H1 (cell line): ENCODE measurements around the gene HLF. TPM values are rescaled to one million over a fixed set of nuclear protein-coding genes. Genes with fewer than 3 reads are reported as not detected.

ENCODE experiments used
- CTCF ChIA-PET: fragments of 300-600 bp; sonication (Branson Sonifier 250); formaldehyde crosslinking; loops from one replicate; lab custom pipeline; 2021; ENCODE audit not compliant: partially characterized antibody; lab: Charles Lee
- POLR2A ChIA-PET: fragments of 300-600 bp; sonication (Branson Sonifier 250); formaldehyde crosslinking; loops from one replicate; lab custom pipeline; 2021; ENCODE audit warnings: inconsistent platforms; ENCODE audit not compliant: partially characterized antibody; lab: Charles Lee
- DNase-seq, 2 experiments: peaks; one replicate each; pipeline versions ENCODE4 v3.0.0 to v3.0.0-alpha.2; 2010 to 2022; ENCODE audit warnings: low spot score in 2 of 2, low read depth in 1 of 2, mixed read lengths in 1 of 2
- FAIRE-seq: peaks from 2 replicates; lab custom pipeline; 2011; peaks lifted over from hg19 to GRCh38; lab: Jason Lieb, UNC
- H2AFZ ChIP-seq: 2 replicates; pipeline ENCODE4 v1.8.1; 2012; ENCODE audit warnings: low read length, inconsistent platforms
- H2AK5ac ChIP-seq: 2 replicates; pipeline ENCODE4 v1.6.1; 2013; ENCODE audit warnings: low read depth, low read length
- H2BK120ac ChIP-seq: replicated peaks from 2 replicates; pipeline ENCODE3; 2013; ENCODE audit warnings: low read depth, low read length, inconsistent platforms
- H2BK12ac ChIP-seq: 2 replicates; pipeline ENCODE4 v1.6.1; 2013; ENCODE audit warnings: low read depth, low read length
- H2BK15ac ChIP-seq: 2 replicates; pipeline ENCODE4 v1.6.1; 2013; ENCODE audit warnings: low read length
- H2BK20ac ChIP-seq: 2 replicates; pipeline ENCODE4 v1.6.1; 2013; ENCODE audit warnings: low read length
- H2BK5ac ChIP-seq: 2 replicates; pipeline ENCODE4 v1.6.1; 2013; ENCODE audit warnings: low read depth, low read length
- H3K14ac ChIP-seq: 2 replicates; pipeline ENCODE4 v1.6.1; 2013; ENCODE audit warnings: inconsistent platforms; ENCODE audit not compliant: insufficient read length
- H3K18ac ChIP-seq: 2 replicates; pipeline ENCODE4 v1.6.1; 2013; ENCODE audit warnings: low read length; ENCODE audit errors: extremely low read depth
- H3K23ac ChIP-seq: 2 replicates; pipeline ENCODE4 v1.6.1; 2013; ENCODE audit warnings: inconsistent platforms; ENCODE audit not compliant: insufficient read length
- H3K23me2 ChIP-seq: 2 replicates; pipeline ENCODE4 v1.6.1; 2013; ENCODE audit warnings: low read depth, low read length
- H3K27ac ChIP-seq: 2 replicates; pipeline ENCODE4 v1.6.1; 2011; ENCODE audit warnings: low read depth, low read length, inconsistent platforms
- H3K27me3 ChIP-seq, 4 experiments: replicated peaks in 1 of 4; 1 replicate in 1 of 4; 2 replicates in 3 of 4; pipeline versions ENCODE4 v1.6.1 to v1.8.1; 2011 to 2013; ENCODE audit warnings: low read length in 3 of 4, mild to moderate bottlenecking in 3 of 4, inconsistent platforms in 2 of 4, mixed read lengths in 2 of 4, moderate library complexity in 1 of 4; ENCODE audit not compliant: control insufficient read depth in 3 of 4, insufficient read depth in 3 of 4; ENCODE audit errors: extremely low read depth in 1 of 4
- H3K36me3 ChIP-seq, 4 experiments: 2 replicates each; pipeline versions ENCODE4 v1.6.1 to v1.8.1; 2011 to 2013; ENCODE audit warnings: mild to moderate bottlenecking in 4 of 4, low read length in 3 of 4, moderate library complexity in 2 of 4, control low read depth in 1 of 4, inconsistent platforms in 1 of 4; ENCODE audit not compliant: insufficient read depth in 4 of 4, control insufficient read depth in 2 of 4
- H3K4ac ChIP-seq: replicated peaks from 2 replicates; pipeline ENCODE3; 2013; ENCODE audit warnings: low read length, low read depth, mixed read lengths, inconsistent platforms; ENCODE audit not compliant: insufficient read length
- H3K4me1 ChIP-seq, 4 experiments: replicated peaks in 1 of 4; 1 replicate in 1 of 4; 2 replicates in 3 of 4; pipeline versions ENCODE4 v1.6.1 to v1.8.1; 2011 to 2013; ENCODE audit warnings: low read length in 3 of 4, inconsistent platforms in 2 of 4, mixed read lengths in 1 of 4; ENCODE audit not compliant: insufficient read depth in 4 of 4, control insufficient read depth in 3 of 4
- H3K4me2 ChIP-seq, 2 experiments: 2 replicates each; pipeline versions ENCODE4 v1.6.1 to v1.8.1; 2011 to 2013; ENCODE audit warnings: low read depth in 2 of 2, low read length in 2 of 2, control low read depth in 1 of 2, inconsistent platforms in 1 of 2, mild to moderate bottlenecking in 1 of 2; ENCODE audit not compliant: insufficient read depth in 1 of 2
- H3K4me3 ChIP-seq, 4 experiments: fragments of 200-600, 300-600 bp in 1 of 4; sonication (generic), shearing (Covaris generic), sonication (Bioruptor Twin) in 1 of 4; 2 replicates each; pipeline versions ENCODE4 v1.5.1 to v1.8.1; 2011 to 2016; ENCODE audit warnings: low read length in 4 of 4, low read depth in 3 of 4, control low read depth in 2 of 4, inconsistent platforms in 2 of 4, mild to moderate bottlenecking in 2 of 4, mixed read lengths in 1 of 4, moderate library complexity in 1 of 4; ENCODE audit not compliant: insufficient read depth in 2 of 4; ENCODE audit errors: extremely low read depth in 1 of 4
- H3K56ac ChIP-seq: replicated peaks from 2 replicates; pipeline ENCODE3; 2013; ENCODE audit warnings: low read depth, mild to moderate bottlenecking, mixed read lengths, low read length, inconsistent platforms; ENCODE audit not compliant: insufficient read length
- H3K79me1 ChIP-seq: 2 replicates; pipeline ENCODE4 v1.6.1; 2013; ENCODE audit warnings: low read depth, low read length, control low read depth
- H3K79me2 ChIP-seq, 2 experiments: 2 replicates each; pipeline versions ENCODE4 v1.6.1 to v1.8.1; 2012 to 2013; ENCODE audit warnings: low read length in 2 of 2, mild to moderate bottlenecking in 2 of 2, inconsistent platforms in 1 of 2; ENCODE audit not compliant: insufficient read depth in 2 of 2, control insufficient read depth in 1 of 2
- H3K9ac ChIP-seq, 4 experiments: replicated peaks in 1 of 4; 1 replicate in 1 of 4; 2 replicates in 3 of 4; pipeline versions ENCODE4 v1.6.1 to v1.8.1; 2011 to 2013; ENCODE audit warnings: low read depth in 3 of 4, low read length in 3 of 4, control low read depth in 2 of 4, mild to moderate bottlenecking in 2 of 4, moderate library complexity in 2 of 4, inconsistent platforms in 1 of 4; ENCODE audit errors: extremely low read depth in 1 of 4
- H3K9me3 ChIP-seq, 2 experiments: 2 replicates each; pipeline versions ENCODE4 v1.6.1 to v1.8.1; 2012 to 2013; ENCODE audit warnings: mild to moderate bottlenecking in 2 of 2, moderate library complexity in 2 of 2, control low read depth in 1 of 2, inconsistent platforms in 1 of 2, low read depth in 1 of 2, low read length in 1 of 2, mixed read lengths in 1 of 2; ENCODE audit not compliant: insufficient read depth in 2 of 2
- H4K20me1 ChIP-seq, 2 experiments: replicated peaks in 1 of 2; 2 replicates each; pipeline versions ENCODE3 to v1.8.1; 2011 to 2013; ENCODE audit warnings: inconsistent platforms in 2 of 2, low read length in 2 of 2, mild to moderate bottlenecking in 1 of 2; ENCODE audit not compliant: insufficient read depth in 2 of 2, control insufficient read depth in 1 of 2
- H4K5ac ChIP-seq: 2 replicates; pipeline ENCODE4 v1.6.1; 2013; ENCODE audit warnings: low read length, low read depth, mixed read lengths, inconsistent platforms; ENCODE audit not compliant: insufficient read length
- H4K8ac ChIP-seq: 2 replicates; pipeline ENCODE4 v1.8.0; 2013; ENCODE audit warnings: mild to moderate bottlenecking, moderate library complexity, low read length, inconsistent platforms; ENCODE audit not compliant: insufficient read depth; ENCODE audit errors: extremely low read depth
- H4K91ac ChIP-seq: replicated peaks from 2 replicates; pipeline ENCODE3; 2013; ENCODE audit warnings: low read length, mixed read lengths, inconsistent platforms; ENCODE audit not compliant: insufficient read length
- ASH2L ChIP-seq: fragments of 200-600, 300-600 bp; sonication (generic); IDR thresholded peaks from one replicate; pipeline ENCODE4 v1.7.1; 2017; ENCODE audit warnings: low read length
- BCL11A ChIP-seq, 2 experiments: IDR thresholded peaks; one replicate each; pipeline ENCODE4 v1.6.1; 2011; ENCODE audit warnings: low read depth in 2 of 2, low read length in 2 of 2, mild to moderate bottlenecking in 2 of 2
- CBX5 ChIP-seq: fragments of 300-800, 300-1000 bp; sonication (generic); IDR thresholded peaks from 2 replicates; pipeline ENCODE4 v1.7.1; 2016; ENCODE audit warnings: antibody characterized with exemption, low read length, low read depth
- EGR1 ChIP-seq: IDR thresholded peaks from 2 replicates; pipeline ENCODE4 v1.6.1; 2011; ENCODE audit warnings: low read depth, low read length, borderline replicate concordance
- EP300 ChIP-seq, 2 experiments: IDR thresholded peaks; 1 replicate in 1 of 2; 2 replicates in 1 of 2; pipeline ENCODE4 v1.6.1; 2011 to 2012; ENCODE audit warnings: low read depth in 2 of 2, low read length in 2 of 2, mild to moderate bottlenecking in 2 of 2, borderline replicate concordance in 1 of 2, inconsistent platforms in 1 of 2, moderate library complexity in 1 of 2
- GTF2F1 ChIP-seq: IDR thresholded peaks from 2 replicates; pipeline ENCODE4 v1.6.1; 2012; ENCODE audit warnings: low read depth, low read length, improper control_type of control experiment, borderline replicate concordance
- KDM1A ChIP-seq: fragments of 200-600, 300-600 bp; sonication (generic); IDR thresholded peaks from 2 replicates; pipeline ENCODE4 v1.7.1; 2016; ENCODE audit warnings: mild to moderate bottlenecking, low read length, borderline replicate concordance
- SAP30 ChIP-seq: fragments of 300-600 bp; sonication (generic); IDR thresholded peaks from 2 replicates; pipeline ENCODE4 v1.7.1; 2012; ENCODE audit warnings: low read length, moderate library complexity, mild to moderate bottlenecking, inconsistent platforms; ENCODE audit not compliant: insufficient read depth, insufficient replicate concordance
- SIN3A ChIP-seq, 2 experiments: IDR thresholded peaks in 1 of 2; conservative IDR thresholded peaks in 1 of 2; 2 replicates each; pipeline ENCODE4 v1.6.1; 2011 to 2012; ENCODE audit warnings: low read length in 2 of 2, improper control_type of control experiment in 1 of 2, low read depth in 1 of 2, mild to moderate bottlenecking in 1 of 2
- SP1 ChIP-seq: IDR thresholded peaks from 2 replicates; pipeline ENCODE4 v1.6.1; 2011; ENCODE audit warnings: low read depth, low read length
- SP4 ChIP-seq: IDR thresholded peaks from 2 replicates; pipeline ENCODE4 v1.6.1; 2012; ENCODE audit warnings: low read length, inconsistent platforms
- WGBS, 2 experiments: shearing (Covaris generic) in 1 of 2; methylation state at CpG; one replicate each; pipeline versions ENCODE4 v1.1.6 to v1.1.7; 2013 to 2015; ENCODE audit warnings: low lambda C conversion rate in 2 of 2, mixed read lengths in 2 of 2, inconsistent platforms in 1 of 2, low coverage in 1 of 2, missing lambda C conversion rate in 1 of 2; ENCODE audit not compliant: insufficient replicate concordance in 2 of 2, insufficient coverage in 1 of 2, insufficient read length in 1 of 2; ENCODE audit errors: extremely low coverage in 1 of 2, missing lambda C conversion rate in 1 of 2; 5-methylcytosine and 5-hydroxymethylcytosine counted together
- polyA plus RNA-seq, 7 experiments: library from polyadenylated mRNA; depleted of rRNA in 3 of 7; stranded (reverse) in 5 of 7; unstranded in 2 of 7; fragments of >200 nt in 5 of 7; fragments of 200-250 nt in 2 of 7; gene quantifications; 1 replicate in 5 of 7; 2 replicates in 1 of 7; 4 replicates in 1 of 7; pipeline versions ENCODE4 v1.2.1 to v1.2.3, GENCODE V29; 2011 to 2013; ENCODE audit warnings: missing spikeins in 2 of 7, mixed read lengths in 2 of 7
- total RNA-seq: library from RNA; stranded (reverse); fragmentation: NEBNext Ultra II Directional; extraction: Animal tissue kit (Norgen Biotek cat#: 25700); gene quantifications from 2 replicates; pipeline ENCODE4 v1.2.1, GENCODE V29; 2021
- TF ChIP-seq, protein P1 (sequence below): IDR thresholded peaks from 2 replicates; pipeline ENCODE4 v1.6.1; 2012; ENCODE audit warnings: inconsistent platforms

HLF gene
- total and polyA plus RNA-seq, 2 of the 8 experiments (the other 6 are each of a cell fraction or from before 2014, with no cell fraction given): 0.39 to 0.60 TPM

DNA sequence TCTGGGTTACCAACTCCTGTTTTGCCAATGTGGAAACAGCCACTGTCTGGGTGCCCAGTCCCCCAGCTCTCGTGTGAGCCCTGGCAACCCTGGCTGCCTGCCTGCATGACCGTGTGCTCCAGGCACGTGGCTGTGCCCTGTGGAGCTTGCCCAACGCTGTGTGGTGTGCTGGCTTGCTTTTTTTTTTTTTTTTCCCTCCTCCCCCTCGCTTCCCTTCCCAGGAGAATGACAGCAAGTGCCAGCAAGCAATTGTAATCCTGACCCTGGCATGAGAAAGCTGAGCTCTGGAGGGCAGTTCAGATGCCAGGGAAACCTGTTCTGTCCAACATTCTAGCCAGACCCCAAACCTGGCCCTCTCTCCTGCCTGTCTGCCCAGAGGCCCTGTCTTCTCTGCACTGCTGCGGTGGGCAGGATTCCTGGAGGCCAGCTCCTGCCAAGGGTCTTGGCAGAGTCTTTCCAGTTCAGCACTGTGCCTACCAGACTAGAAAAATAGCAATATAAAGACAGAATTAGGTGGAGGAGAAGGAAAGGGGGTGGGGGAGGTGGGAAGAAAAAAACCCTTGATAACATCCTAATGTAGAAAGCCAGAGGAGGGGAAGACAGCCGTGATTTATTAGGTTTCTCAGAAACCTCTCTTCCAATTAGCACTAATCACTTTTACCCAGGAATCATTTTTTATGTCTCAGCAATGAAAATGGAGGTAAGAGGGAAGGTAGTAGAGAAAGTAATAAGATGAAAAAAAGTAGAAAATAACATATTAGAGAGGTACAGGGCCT lies 9.0 kb downstream of the HLF start:
- H3K27ac ChIP-seq: no peak overlapping the region
- H3K9me3 ChIP-seq: no peaks in the 10 kb centered on the region
- H3K4ac ChIP-seq: no peak overlapping the region
- H4K5ac ChIP-seq: no peak overlapping the region
- no peak overlapping the region for H3K14ac ChIP-seq
- H3K79me1 ChIP-seq: no peaks in the 10 kb centered on the region
- ChIA-PET CTCF (interaction anchor here (0.9 to 1.9 kb wide), 4 partner anchors 21 to 83 kb away, joined by 3 to 6 read pairs (median 4); no protein-coding TSS in a partner anchor), POLR2A (no interaction called here)
- TF ChIP-seq KDM1A (no peak), SP4 (no peak), SAP30 (no peak), ASH2L (no peak), EGR1 (no peak), GTF2F1 (no peak), SIN3A (conservative IDR thresholded peaks at IDR 0.05 in 1 of 2, IDR thresholded peaks at IDR 0.05 in 1 of 2; ENCODE audit: low read depth in 1 of 2, low read length in 2 of 2) (no peak), SP1 (no peak), CBX5 (no peak), BCL11A (IDR thresholded peaks at IDR 0.05; ENCODE audit: low read depth in 2 of 2, low read length in 2 of 2) (no peak), EP300 (IDR thresholded peaks at IDR 0.05; ENCODE audit: borderline replicate concordance in 1 of 2, low read depth in 2 of 2, low read length in 2 of 2) (no peak)
- TF ChIP-seq, protein P1, sequence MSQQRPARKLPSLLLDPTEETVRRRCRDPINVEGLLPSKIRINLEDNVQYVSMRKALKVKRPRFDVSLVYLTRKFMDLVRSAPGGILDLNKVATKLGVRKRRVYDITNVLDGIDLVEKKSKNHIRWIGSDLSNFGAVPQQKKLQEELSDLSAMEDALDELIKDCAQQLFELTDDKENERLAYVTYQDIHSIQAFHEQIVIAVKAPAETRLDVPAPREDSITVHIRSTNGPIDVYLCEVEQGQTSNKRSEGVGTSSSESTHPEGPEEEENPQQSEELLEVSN: no peak
- DNase-seq (no peak), FAIRE-seq (no peak)
- no peaks in the 10 kb centered on the region for H3K27me3 ChIP-seq
- H3K4me2 ChIP-seq: no peak overlapping the region
- WGBS, 2 experiments: 79% methylated on average over 5 of the region's 7 CpGs; no CpG with 5 or more reads in 1 of the 2 experiments
- no peaks in the 10 kb centered on the region for H3K36me3 ChIP-seq
- no peak overlapping the region for H2BK5ac ChIP-seq
- H3K79me2 ChIP-seq: no peaks in the 10 kb centered on the region
- no peak overlapping the region for H3K23ac ChIP-seq
- H2BK15ac ChIP-seq: no peak overlapping the region
- H4K20me1 ChIP-seq: no peaks in the 10 kb centered on the region
- H2AK5ac ChIP-seq: no peak overlapping the region
- H3K56ac ChIP-seq: no peak overlapping the region
- H3K23me2 ChIP-seq: no peaks in the 10 kb centered on the region
- H4K8ac ChIP-seq: no peak overlapping the region
- no peak overlapping the region for H3K18ac ChIP-seq
- H3K9ac ChIP-seq: no peak overlapping the region
- H2BK120ac ChIP-seq: no peak overlapping the region
- no peak overlapping the region for H2BK12ac ChIP-seq
- no peak overlapping the region for H2BK20ac ChIP-seq
- no peak overlapping the region for H3K4me3 ChIP-seq
- peak overlapping the region; percentile 25 for H4K91ac ChIP-seq
- no peaks in the 10 kb centered on the region for H3K4me1 ChIP-seq
- H2AFZ ChIP-seq: no peak overlapping the region
